GM12873 (cell line): Measurements from ENCODE around the gene TMEM95.
A peak's percentile ranks its signal among the peaks of the same experiment; 100 is the strongest.

Source experiments
- TF ChIP-seq, protein P1 (sequence below): IDR thresholded peaks from 2 replicates; pipeline ENCODE4 v1.5.1; 2012; ENCODE audit warnings: low read depth, mild to moderate bottlenecking, moderate library complexity, low read length, control low read depth; ENCODE audit not compliant: insufficient read depth; ENCODE audit errors: missing control alignments

TMEM95 gene

DNA sequence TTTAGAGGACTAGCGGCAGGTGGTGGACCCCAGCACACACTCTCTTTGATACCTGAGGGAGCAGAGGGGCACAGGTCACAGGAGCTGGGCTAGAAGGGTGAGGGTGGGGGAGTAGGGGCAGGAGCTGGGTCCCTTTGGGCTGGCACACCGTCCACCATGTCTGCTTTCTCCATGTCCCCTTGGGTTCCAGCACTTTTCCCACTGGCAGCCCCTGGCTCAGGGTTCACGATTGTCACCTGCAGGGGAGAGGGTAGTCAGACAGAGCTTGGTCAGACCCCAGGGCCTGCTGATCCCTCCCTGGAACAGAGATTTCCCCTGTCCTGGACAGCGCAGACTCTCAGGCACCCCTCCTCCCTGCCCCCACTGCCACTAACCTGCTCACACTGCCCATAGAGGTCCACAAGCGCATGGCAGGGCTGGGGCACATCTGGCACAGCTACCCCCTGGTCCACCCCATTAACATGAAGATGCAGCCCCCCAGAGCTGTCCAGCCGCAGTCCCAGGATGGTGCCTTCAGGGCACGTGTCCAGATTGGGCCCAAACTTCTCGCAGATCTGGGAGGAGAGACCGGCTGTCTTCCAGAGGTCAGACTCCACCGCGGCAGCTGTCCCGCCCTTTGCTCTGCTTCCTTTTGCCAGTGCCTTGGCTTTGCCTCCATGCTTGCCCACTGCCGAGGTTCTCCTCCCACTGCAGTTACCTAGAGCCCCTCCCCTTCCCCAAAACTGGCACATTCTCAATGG lies 36.7 kb upstream of the TMEM95 start:
- TF ChIP-seq, protein P1, sequence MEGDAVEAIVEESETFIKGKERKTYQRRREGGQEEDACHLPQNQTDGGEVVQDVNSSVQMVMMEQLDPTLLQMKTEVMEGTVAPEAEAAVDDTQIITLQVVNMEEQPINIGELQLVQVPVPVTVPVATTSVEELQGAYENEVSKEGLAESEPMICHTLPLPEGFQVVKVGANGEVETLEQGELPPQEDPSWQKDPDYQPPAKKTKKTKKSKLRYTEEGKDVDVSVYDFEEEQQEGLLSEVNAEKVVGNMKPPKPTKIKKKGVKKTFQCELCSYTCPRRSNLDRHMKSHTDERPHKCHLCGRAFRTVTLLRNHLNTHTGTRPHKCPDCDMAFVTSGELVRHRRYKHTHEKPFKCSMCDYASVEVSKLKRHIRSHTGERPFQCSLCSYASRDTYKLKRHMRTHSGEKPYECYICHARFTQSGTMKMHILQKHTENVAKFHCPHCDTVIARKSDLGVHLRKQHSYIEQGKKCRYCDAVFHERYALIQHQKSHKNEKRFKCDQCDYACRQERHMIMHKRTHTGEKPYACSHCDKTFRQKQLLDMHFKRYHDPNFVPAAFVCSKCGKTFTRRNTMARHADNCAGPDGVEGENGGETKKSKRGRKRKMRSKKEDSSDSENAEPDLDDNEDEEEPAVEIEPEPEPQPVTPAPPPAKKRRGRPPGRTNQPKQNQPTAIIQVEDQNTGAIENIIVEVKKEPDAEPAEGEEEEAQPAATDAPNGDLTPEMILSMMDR = no peak

DNA sequence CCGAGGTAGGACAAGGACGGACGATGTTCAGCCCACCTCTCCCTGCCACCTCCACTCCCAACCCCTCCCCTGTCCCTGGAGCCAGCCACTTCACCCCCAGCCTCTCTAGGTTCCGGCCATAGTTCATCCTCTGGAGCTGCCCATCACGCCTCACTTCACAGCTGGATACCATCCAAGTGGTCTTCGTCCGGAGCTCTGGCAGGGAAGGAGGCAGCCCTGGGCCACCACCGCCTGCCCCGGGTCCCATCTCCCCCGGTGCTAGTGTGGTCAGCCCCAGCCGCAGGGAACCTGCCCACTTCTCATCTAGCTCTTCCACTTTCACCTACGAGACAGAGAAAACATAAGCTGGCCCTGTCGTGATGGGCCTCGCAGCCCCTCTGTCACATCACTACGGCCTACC lies 33.5 kb upstream of the TMEM95 start:
- TF ChIP-seq, protein P1 = no peak

DNA sequence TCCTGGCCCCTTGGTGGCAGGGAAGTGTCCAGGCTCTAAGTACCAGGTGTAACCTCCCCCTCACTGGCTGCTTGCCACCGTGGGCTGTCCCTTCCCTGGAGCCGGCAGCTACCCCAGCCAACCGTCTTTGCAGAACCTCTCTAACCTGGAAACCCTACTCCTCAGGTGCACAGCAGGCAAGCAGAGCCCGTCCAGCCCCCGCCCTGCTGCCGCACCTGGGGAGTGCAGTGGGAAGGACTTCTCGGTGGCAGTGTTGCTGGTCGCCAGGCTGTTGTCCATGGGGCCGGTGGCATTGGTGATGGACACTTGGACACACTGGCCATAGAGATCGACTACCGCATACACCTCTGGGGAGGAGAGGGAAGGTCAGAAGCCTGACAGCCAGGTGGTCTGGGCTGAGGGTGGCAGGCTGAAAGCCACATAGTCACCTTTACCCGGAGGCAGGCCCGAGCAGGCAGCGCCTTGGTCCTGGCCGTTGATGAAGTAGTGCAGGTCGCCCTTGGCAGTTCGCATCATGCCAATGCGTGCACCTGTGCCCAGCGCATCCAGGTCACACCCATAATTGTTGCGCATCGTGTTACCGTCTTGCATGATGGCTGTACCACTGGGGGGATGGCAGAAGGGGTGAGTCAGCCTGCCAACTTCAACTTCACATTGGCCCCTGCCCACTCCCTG lies 32.3 kb upstream of the TMEM95 start:
- TF ChIP-seq, protein P1 = no peak

DNA sequence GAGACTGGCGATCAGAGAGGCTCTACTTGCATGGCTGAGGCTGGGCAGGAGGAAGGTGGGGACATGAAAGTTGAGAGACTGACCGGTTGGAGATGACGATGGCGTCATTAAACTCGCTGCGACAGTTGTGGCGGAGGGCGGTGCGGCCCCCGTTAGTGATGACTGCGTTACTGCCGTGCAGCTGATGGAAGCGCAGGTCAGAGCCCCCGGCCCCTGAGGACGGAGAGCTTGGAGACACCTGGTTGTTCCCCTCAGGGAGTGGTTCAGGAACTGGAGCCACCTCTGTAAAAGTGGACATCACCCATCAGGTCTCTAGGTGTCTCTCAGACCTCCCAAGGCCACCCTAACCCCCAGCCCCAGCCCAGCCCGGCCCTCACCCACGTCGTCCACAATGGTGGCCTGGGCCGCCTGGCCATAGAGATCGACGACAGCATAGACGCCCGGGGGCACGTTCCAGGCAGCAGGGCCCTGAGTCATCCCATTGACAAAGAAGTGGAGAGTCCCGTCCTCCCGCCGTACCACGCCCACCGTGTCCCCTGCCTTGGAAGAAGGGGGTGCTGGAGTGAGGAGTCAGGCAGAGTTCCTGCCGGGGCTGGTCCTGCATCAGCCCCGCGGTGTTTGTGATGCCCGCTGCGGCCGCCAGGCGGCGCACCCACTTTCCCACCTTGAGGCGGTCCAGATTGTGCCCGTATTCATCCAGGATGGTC lies 31.1 kb upstream of the TMEM95 start:
- TF ChIP-seq, protein P1 = peak; percentile 97

DNA sequence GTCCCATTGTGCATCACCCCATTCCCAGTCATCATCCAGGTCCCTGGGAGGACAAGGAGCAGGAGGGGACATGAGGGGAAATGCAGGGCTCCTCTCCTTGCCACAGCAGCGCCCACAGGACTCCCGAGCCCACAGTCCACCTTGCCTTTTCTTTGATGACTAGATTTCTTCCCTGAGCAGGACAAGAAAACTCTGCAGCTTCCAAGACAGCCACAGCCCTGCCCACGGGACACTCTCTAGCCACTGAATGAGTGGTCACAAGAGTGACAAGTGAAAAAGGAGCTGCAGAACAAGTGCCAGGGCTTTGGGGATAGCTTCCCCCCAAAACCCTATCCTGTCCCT lies 30.5 kb upstream of the TMEM95 start:
- TF ChIP-seq, protein P1 = no peak

DNA sequence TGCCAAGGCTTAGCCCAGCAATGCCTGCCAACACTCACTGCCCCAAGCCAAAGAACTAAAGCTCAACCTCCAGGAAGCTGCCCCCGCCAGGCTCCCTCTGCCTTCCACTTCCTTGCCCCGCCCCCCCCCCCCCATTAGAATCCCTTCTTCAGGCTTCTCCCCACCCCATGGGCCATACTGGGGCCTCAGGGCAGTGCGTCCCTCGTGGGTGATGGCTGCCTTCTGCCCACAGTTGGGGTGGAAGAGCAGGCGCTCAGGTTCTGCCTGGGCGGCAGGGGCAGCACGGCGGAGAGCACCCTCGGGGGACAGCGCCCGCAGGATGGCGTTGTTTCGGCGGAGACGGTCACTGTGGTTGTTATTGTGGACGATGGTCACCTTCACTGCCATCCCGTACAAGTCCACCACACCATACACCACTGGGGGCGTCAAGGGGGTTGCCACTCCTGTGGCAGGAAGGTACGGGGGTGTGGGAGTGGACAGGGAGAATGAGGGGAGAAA lies 29.9 kb upstream of the TMEM95 start:
- TF ChIP-seq, protein P1 = no peak

DNA sequence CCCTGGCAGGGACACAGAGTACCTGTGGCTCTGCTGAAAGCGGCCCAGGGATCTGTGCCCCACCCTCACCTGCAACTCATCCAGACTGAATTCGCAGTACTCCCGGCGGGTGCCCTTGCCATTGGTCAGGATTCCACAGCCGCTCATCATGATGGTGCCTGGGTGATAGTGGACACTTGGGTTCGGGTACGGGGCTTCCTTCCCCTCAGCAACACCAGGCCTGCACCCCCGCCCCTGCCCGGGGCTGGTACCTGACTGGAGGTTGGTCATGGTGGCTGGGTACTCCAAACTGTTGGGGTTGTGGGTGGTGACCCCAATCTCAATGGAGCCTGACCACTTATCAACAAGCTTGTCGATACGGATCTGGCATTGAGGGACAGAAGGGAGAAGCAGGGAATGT lies 28.8 kb upstream of the TMEM95 start:
- TF ChIP-seq, protein P1 = no peak
